Stimulated activated memory B cell treated with anti-CD40 and anti-IgM and Interleukin-4, amounts not matched to agents 10 μg/mL and 1 μg/mL and 100 μg/mL, for 72 hours (primary cell): ENCODE measurements around the gene PAK2.

Experiments
- ATAC-seq: fragments of 150-1000 bp; cut with Tn5 transposase; 2 replicates; pipeline ENCODE4 v1.10.0; 2021
- H3K27ac Mint-ChIP-seq: one replicate; pipeline ENCODE4 v1.8.0; 2022; ENCODE audit warnings: mild to moderate bottlenecking, mixed read lengths
- H3K27me3 Mint-ChIP-seq: one replicate; pipeline ENCODE4 v1.8.0; 2022; ENCODE audit warnings: mixed read lengths
- H3K36me3 Mint-ChIP-seq: one replicate; pipeline ENCODE4 v1.8.0; 2022; ENCODE audit warnings: mixed read lengths
- H3K4me1 Mint-ChIP-seq: one replicate; pipeline ENCODE4 v1.8.0; 2022; ENCODE audit warnings: mixed read lengths
- H3K4me3 Mint-ChIP-seq: one replicate; pipeline ENCODE4 v1.8.0; 2022; ENCODE audit warnings: mild to moderate bottlenecking, moderate library complexity, mixed read lengths
- H3K9me3 Mint-ChIP-seq: one replicate; pipeline ENCODE4 v1.8.0; 2022; ENCODE audit warnings: mixed read lengths

PAK2 gene

DNA sequence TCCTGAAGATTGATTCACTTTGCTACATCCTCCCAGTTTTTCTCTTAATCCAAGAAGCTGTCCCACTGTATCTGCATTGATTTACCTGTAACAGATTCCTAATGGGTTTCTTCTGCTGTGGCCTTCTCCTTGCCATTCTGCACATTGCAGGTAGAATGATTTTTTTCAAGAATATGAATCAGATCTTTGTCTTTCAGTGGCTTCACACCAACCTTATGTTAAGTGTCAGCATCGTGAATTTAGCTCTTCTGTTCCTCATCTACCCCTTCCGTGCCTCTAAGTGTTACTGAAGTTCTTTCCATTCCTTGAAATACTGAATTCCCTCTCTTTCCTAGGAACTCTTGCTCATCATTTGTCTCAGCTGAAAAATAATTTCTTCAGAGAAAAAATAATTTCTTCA lies 135.6 kb downstream of the PAK2 start:
- no peak for ATAC-seq

More for the DNA sequence above, 135.6 kb downstream of the PAK2 start:
- Mint-ChIP-seq H3K4me1 (peaks cover 48% of the 10 kb centered on the region), H3K27ac (no peak overlapping the region), H3K27me3 (no peaks in the 10 kb centered on the region), H3K9me3 (no peaks in the 10 kb centered on the region), H3K36me3 (peaks cover 4% of the 10 kb centered on the region), H3K4me3 (no peak overlapping the region)
